Caco-2 (cell line): ENCODE data around the gene MCRIP2. TPM values are rescaled to one million over a fixed set of nuclear protein-coding genes. Genes with fewer than 3 reads are reported as not detected.
"Not testable (repeated sequence)": the region's sequence is repeated elsewhere in the genome, so short reads cannot be mapped to it uniquely, and the experiment has no call there.

Source experiments
- BruUV-seq: library from RNA; stranded (reverse); fragments of 400-500 nt; replicated peaks from 2 replicates; lab custom pipeline; 2021; lab: Mats Ljungman, UMichigan
- CTCF ChIA-PET: fragments of 300-600 bp; sonication (Branson Sonifier 250); formaldehyde crosslinking; loops from one replicate; lab custom pipeline; 2022; ENCODE audit warnings: antibody characterized with exemption; lab: Charles Lee
- POLR2A ChIA-PET: fragments of 300-600 bp; sonication (Branson Sonifier 250); formaldehyde crosslinking; loops from one replicate; lab custom pipeline; 2022; ENCODE audit warnings: antibody characterized with exemption; lab: Charles Lee
- DNase-seq, 2 experiments: peaks; one replicate each; pipeline versions ENCODE4 v3.0.0 to v3.0.0-alpha.2; 2020 to 2022
- H3K27me3 ChIP-seq: replicated peaks from 2 replicates; pipeline ENCODE4 v1.6.0; 2011; ENCODE audit warnings: low read length; ENCODE audit not compliant: control insufficient read depth, insufficient read depth
- H3K36me3 ChIP-seq: 2 replicates; pipeline ENCODE4 v1.5.1; 2011; ENCODE audit warnings: low read length; ENCODE audit not compliant: control insufficient read depth, insufficient read depth
- H3K4me1 ChIP-seq: fragments of 250-450 bp; sonication (Bioruptor Pico); 2 replicates; pipeline ENCODE4 v1.5.1; 2020; ENCODE audit warnings: mild to moderate bottlenecking
- H3K4me3 ChIP-seq: 2 replicates; pipeline ENCODE4 v1.5.1; 2011; ENCODE audit warnings: low read depth, mild to moderate bottlenecking, control low read depth, low read length
- H3K9me3 ChIP-seq: fragments of 250-450 bp; sonication (Bioruptor Pico); 2 replicates; pipeline ENCODE4 v1.5.1; 2020; ENCODE audit warnings: mild to moderate bottlenecking, moderate library complexity
- H3K27ac Mint-ChIP-seq: one replicate; pipeline ENCODE4 v1.8.0; 2022; ENCODE audit warnings: mixed read lengths; ENCODE audit not compliant: unreplicated experiment
- H3K27me3 Mint-ChIP-seq: one replicate; pipeline ENCODE4 v1.8.0; 2022; ENCODE audit warnings: mixed read lengths; ENCODE audit not compliant: insufficient read depth, unreplicated experiment
- H3K36me3 Mint-ChIP-seq: one replicate; pipeline ENCODE4 v1.8.0; 2022; ENCODE audit warnings: mild to moderate bottlenecking, mixed read lengths; ENCODE audit not compliant: insufficient read depth, unreplicated experiment
- H3K4me1 Mint-ChIP-seq: one replicate; pipeline ENCODE4 v1.8.0; 2022; ENCODE audit warnings: low read depth, mixed read lengths; ENCODE audit not compliant: unreplicated experiment
- H3K4me3 Mint-ChIP-seq: one replicate; pipeline ENCODE4 v1.8.0; 2022; ENCODE audit warnings: mild to moderate bottlenecking, moderate library complexity, mixed read lengths; ENCODE audit not compliant: unreplicated experiment
- H3K9me3 Mint-ChIP-seq: one replicate; pipeline ENCODE4 v1.8.0; 2022; ENCODE audit warnings: mixed read lengths; ENCODE audit not compliant: unreplicated experiment
- intact Hi-C: fragments of 100-400 bp; cut with micrococcal nuclease; formaldehyde crosslinking; loops from one replicate; pipeline ENCODE4 v1.10.0; 2022; ENCODE audit not compliant: unreplicated experiment
- total RNA-seq: library from RNA; stranded (reverse); gene quantifications from 2 replicates; pipeline ENCODE4 v1.2.3, GENCODE V29; 2022
- TF ChIP-seq, protein P1 (sequence below), 2 experiments: fragments of 200-600 bp in 1 of 2; IDR thresholded peaks; 1 replicate in 1 of 2; 2 replicates in 1 of 2; pipeline versions ENCODE4 v1.5.1 to v1.8.0; 2011 to 2022; ENCODE audit warnings: antibody characterized with exemption in 1 of 2, control low read depth in 1 of 2, inconsistent platforms in 1 of 2, low read depth in 1 of 2, low read length in 1 of 2, mild to moderate bottlenecking in 1 of 2, moderate library complexity in 1 of 2; ENCODE audit not compliant: insufficient read depth in 1 of 2, severe bottlenecking in 1 of 2, unreplicated experiment in 1 of 2

MCRIP2 gene
- total RNA-seq, 1 experiment from 2014 or later = 33.0 TPM

DNA sequence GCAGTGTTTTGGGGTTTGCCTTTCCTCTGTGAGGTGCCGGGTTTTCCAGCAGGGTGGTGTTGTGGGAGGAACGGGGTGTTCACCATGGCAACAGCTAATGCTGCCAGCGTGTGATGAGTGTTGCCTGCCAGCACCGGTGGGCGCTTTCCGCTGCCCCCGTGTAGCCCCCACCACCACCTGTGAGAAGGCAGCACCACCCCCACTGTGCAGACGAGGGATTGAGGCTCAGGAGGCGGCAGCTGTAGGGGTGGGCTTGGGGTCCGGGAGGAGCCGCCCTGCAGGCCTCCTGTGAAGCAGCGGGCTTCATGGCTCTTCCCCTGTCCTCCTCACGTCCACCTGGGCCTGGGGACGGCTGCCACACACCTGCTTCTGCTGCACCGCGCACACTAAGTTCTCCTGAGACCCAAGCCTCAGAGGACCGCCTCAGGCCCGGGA, 46.5 kb upstream of the MCRIP2 start:
- CTCF ChIA-PET = no interaction called here
- intact Hi-C loops = no loop called here
- TF ChIP-seq, protein P1, sequence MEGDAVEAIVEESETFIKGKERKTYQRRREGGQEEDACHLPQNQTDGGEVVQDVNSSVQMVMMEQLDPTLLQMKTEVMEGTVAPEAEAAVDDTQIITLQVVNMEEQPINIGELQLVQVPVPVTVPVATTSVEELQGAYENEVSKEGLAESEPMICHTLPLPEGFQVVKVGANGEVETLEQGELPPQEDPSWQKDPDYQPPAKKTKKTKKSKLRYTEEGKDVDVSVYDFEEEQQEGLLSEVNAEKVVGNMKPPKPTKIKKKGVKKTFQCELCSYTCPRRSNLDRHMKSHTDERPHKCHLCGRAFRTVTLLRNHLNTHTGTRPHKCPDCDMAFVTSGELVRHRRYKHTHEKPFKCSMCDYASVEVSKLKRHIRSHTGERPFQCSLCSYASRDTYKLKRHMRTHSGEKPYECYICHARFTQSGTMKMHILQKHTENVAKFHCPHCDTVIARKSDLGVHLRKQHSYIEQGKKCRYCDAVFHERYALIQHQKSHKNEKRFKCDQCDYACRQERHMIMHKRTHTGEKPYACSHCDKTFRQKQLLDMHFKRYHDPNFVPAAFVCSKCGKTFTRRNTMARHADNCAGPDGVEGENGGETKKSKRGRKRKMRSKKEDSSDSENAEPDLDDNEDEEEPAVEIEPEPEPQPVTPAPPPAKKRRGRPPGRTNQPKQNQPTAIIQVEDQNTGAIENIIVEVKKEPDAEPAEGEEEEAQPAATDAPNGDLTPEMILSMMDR (IDR thresholded peaks at IDR 0.05; ENCODE audit: insufficient read depth in 1 of 2, low read depth in 1 of 2, low read length in 1 of 2, severe bottlenecking in 1 of 2, unreplicated experiment in 1 of 2) = no peak
- peaks cover 2% of the 10 kb centered on the region for H3K36me3 ChIP-seq
- peaks cover 25% of the 10 kb centered on the region for H3K4me1 Mint-ChIP-seq
- H3K27ac Mint-ChIP-seq = no peak overlapping the region
- peak in 1 of 2 experiments; percentile 28 for DNase-seq
- no peaks in the 10 kb centered on the region for H3K27me3 Mint-ChIP-seq
- peaks cover 29% of the 10 kb centered on the region for H3K4me1 ChIP-seq
- H3K36me3 Mint-ChIP-seq = peaks cover 22% of the 10 kb centered on the region
- no peaks in the 10 kb centered on the region for H3K9me3 Mint-ChIP-seq
- H3K4me3 Mint-ChIP-seq = no peak overlapping the region
- POLR2A ChIA-PET = no interaction called here
- BruUV-seq = no TSS peak
- no peak overlapping the region for H3K4me3 ChIP-seq
- H3K9me3 ChIP-seq = no peaks in the 10 kb centered on the region
- no peaks in the 10 kb centered on the region for H3K27me3 ChIP-seq

DNA sequence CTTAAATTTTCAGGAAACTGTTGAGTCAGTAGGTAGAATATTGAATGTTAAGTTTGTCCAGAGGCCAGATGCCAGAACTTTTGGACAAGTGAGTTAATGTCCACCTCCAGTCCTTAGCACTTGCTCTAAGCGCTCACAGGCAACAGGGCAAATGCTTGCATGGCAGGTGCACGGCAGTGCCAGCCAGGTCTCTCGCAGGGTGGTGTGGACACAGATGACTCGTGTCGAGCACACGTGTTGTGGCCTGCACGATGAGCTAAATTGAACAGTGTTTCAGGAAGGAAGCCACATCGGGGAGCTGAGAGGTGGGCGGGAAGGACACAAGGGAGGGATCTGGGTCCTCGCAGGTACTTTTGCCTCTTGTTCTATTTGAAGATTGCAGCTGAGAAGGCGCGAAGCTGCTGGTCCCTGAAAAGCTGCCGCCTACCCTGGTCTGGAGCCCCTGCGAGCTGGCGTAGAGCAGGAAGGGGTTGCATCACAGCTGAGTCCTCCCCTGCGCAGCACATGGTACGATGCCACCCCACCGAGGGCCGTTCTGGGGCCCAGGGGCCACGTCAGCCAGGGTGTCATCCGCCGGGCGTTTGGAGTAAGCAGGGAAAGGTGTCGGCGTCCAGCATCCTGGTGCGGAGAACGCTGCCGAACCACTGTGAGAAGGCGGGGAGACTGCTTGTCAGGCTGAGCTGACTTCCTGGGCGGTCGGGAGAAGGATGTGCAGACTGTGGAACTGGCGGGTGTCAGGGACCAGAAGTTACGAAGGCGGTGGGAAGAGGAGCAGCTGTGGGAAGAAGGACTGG, 45.5 kb upstream of the MCRIP2 start:
- Histone ChIP-seq H3K9me3 (no peaks in the 10 kb centered on the region), H3K4me1 (peaks cover 29% of the 10 kb centered on the region), H3K4me3 (no peak overlapping the region), H3K27me3 (no peaks in the 10 kb centered on the region), H3K36me3 (peaks cover 2% of the 10 kb centered on the region)
- Mint-ChIP-seq H3K4me1 (peaks cover 17% of the 10 kb centered on the region), H3K4me3 (no peak overlapping the region), H3K9me3 (no peaks in the 10 kb centered on the region), H3K27me3 (no peaks in the 10 kb centered on the region), H3K36me3 (peaks cover 22% of the 10 kb centered on the region), H3K27ac (peak overlapping the region; percentile 38)
- CTCF ChIA-PET = no interaction called here
- POLR2A ChIA-PET = no interaction called here
- TF ChIP-seq, protein P1 (IDR thresholded peaks at IDR 0.05; ENCODE audit: insufficient read depth in 1 of 2, low read depth in 1 of 2, low read length in 1 of 2, severe bottlenecking in 1 of 2, unreplicated experiment in 1 of 2) = no peak
- peak in 1 of 2 experiments; percentile 30 for DNase-seq
- intact Hi-C loops = no loop called here
- BruUV-seq = no TSS peak

DNA sequence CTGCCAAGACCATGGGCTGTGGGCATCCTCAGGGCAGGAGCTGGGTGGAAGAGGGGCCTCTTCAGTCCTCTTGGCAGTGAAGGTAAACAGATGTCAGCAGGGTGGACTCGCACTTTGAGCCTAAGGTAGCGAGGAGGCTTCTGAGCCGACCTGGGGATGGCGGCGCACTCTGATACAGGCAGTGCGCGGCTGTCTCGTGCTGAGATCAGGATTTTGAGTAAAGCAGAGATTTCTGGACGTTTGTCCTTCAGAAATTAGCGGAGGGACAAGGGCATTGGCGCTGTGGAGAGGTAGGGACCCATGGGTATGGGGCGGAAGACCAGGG, 44.9 kb upstream of the MCRIP2 start:
- intact Hi-C loops = no loop called here
- Histone ChIP-seq H3K9me3 (no peaks in the 10 kb centered on the region), H3K4me1 (peaks cover 27% of the 10 kb centered on the region), H3K27me3 (no peaks in the 10 kb centered on the region), H3K36me3 (peaks cover 2% of the 10 kb centered on the region), H3K4me3 (no peak overlapping the region)
- peaks cover 22% of the 10 kb centered on the region for H3K36me3 Mint-ChIP-seq
- H3K27ac Mint-ChIP-seq = peak overlapping the region; percentile 38
- TF ChIP-seq, protein P1 (IDR thresholded peaks at IDR 0.05; ENCODE audit: insufficient read depth in 1 of 2, low read depth in 1 of 2, low read length in 1 of 2, severe bottlenecking in 1 of 2, unreplicated experiment in 1 of 2) = no peak
- CTCF ChIA-PET = no interaction called here
- no peak for DNase-seq
- H3K9me3 Mint-ChIP-seq = no peaks in the 10 kb centered on the region
- no TSS peak for BruUV-seq
- no peaks in the 10 kb centered on the region for H3K27me3 Mint-ChIP-seq
- POLR2A ChIA-PET = no interaction called here
- H3K4me1 Mint-ChIP-seq = peaks cover 13% of the 10 kb centered on the region
- no peak overlapping the region for H3K4me3 Mint-ChIP-seq

GRCh38 chr16:597655-598054, 44.0 kb upstream of the MCRIP2 start:
- H3K27ac Mint-ChIP-seq, H3K4me3 ChIP-seq, CTCF ChIA-PET, intact Hi-C loops, H3K9me3 Mint-ChIP-seq, POLR2A ChIA-PET, BruUV-seq, H3K4me3 Mint-ChIP-seq, H3K27me3 ChIP-seq, H3K9me3 ChIP-seq, H3K27me3 Mint-ChIP-seq, H3K36me3 ChIP-seq: not testable (repeated sequence)
- Mint-ChIP-seq H3K4me1 (peaks cover 13% of the 10 kb centered on the region), H3K36me3 (peaks cover 22% of the 10 kb centered on the region)
- H3K4me1 ChIP-seq = peaks cover 18% of the 10 kb centered on the region
- DNase-seq = peak in 1 of 2 experiments; percentile 26
